Nephron (organoid): ENCODE measurements around the gene TDRD7.

Experiments used
- H3K27ac Mint-ChIP-seq, 3 experiments: 2 replicates each; pipeline ENCODE4 v1.8.0; 2020; ENCODE audit warnings: mixed read lengths in 3 of 3, mild to moderate bottlenecking in 2 of 3, moderate library complexity in 1 of 3
- H3K27me3 Mint-ChIP-seq: 2 replicates; pipeline ENCODE4 v1.8.0; 2021; ENCODE audit warnings: low read depth, mild to moderate bottlenecking, moderate library complexity, mixed read lengths
- H3K36me3 Mint-ChIP-seq: 2 replicates; pipeline ENCODE4 v1.8.0; 2020; ENCODE audit warnings: low read depth, mixed read lengths
- H3K4me1 Mint-ChIP-seq: 2 replicates; pipeline ENCODE4 v1.8.0; 2020; ENCODE audit warnings: mixed read lengths
- H3K4me3 Mint-ChIP-seq, 3 experiments: 2 replicates each; pipeline ENCODE4 v1.8.0; 2020; ENCODE audit warnings: mild to moderate bottlenecking in 3 of 3, mixed read lengths in 3 of 3, moderate library complexity in 2 of 3
- H3K9me3 Mint-ChIP-seq: 2 replicates; pipeline ENCODE4 v1.8.0; 2020; ENCODE audit warnings: mixed read lengths
- CTCF ChIP-seq, 3 experiments: fragments of 200-600 bp; sonication (generic); IDR thresholded peaks; one replicate each; pipeline ENCODE4 v1.5.0; 2021; ENCODE audit warnings: antibody characterized with exemption in 3 of 3; ENCODE audit not compliant: unreplicated experiment in 3 of 3

Gene TDRD7

GRCh38 chr9:97535771-97536170, 123.9 kb downstream of the TDRD7 start:
- no peak for TF ChIP-seq CTCF (IDR thresholded peaks at IDR 0.05; ENCODE audit: unreplicated experiment in 3 of 3)
- Mint-ChIP-seq H3K4me3 (no peak overlapping the region), H3K27ac (no peak overlapping the region), H3K27me3 (peaks cover 5% of the 10 kb centered on the region), H3K36me3 (no peaks in the 10 kb centered on the region), H3K9me3 (no peaks in the 10 kb centered on the region), H3K4me1 (peaks cover 25% of the 10 kb centered on the region)

- Mint-ChIP-seq H3K27me3 (peaks cover 5% of the 10 kb centered on the region), H3K4me3 (no peak overlapping the region), H3K36me3 (no peaks in the 10 kb centered on the region), H3K27ac (no peak overlapping the region), H3K4me1 (peaks cover 25% of the 10 kb centered on the region), H3K9me3 (no peaks in the 10 kb centered on the region)
- TF ChIP-seq CTCF (IDR thresholded peaks at IDR 0.05; ENCODE audit: unreplicated experiment in 3 of 3) = no peak
Measured at GRCh38 chr9:97536480-97536879, 124.6 kb downstream of the TDRD7 start.

GRCh38 chr9:97543561-97543960, 131.7 kb downstream of the TDRD7 start:
- Mint-ChIP-seq H3K36me3 (no peaks in the 10 kb centered on the region), H3K4me1 (no peaks in the 10 kb centered on the region), H3K27me3 (peaks cover 3% of the 10 kb centered on the region), H3K4me3 (no peak overlapping the region), H3K27ac (no peak overlapping the region), H3K9me3 (no peaks in the 10 kb centered on the region)
- no peak for TF ChIP-seq CTCF (IDR thresholded peaks at IDR 0.05; ENCODE audit: unreplicated experiment in 3 of 3)

GRCh38 chr9:97545486-97545885, 133.6 kb downstream of the TDRD7 start:
- peaks cover 10% of the 10 kb centered on the region for H3K27me3 Mint-ChIP-seq

More at GRCh38 chr9:97545486-97545885, 133.6 kb downstream of the TDRD7 start:
- Mint-ChIP-seq H3K4me1 (no peaks in the 10 kb centered on the region), H3K27ac (no peak overlapping the region), H3K36me3 (no peaks in the 10 kb centered on the region), H3K9me3 (no peaks in the 10 kb centered on the region), H3K4me3 (no peak overlapping the region)
- no peak for TF ChIP-seq CTCF (IDR thresholded peaks at IDR 0.05; ENCODE audit: unreplicated experiment in 3 of 3)
